NCI-H526 (cell line): Measurements from ENCODE around the gene ATXN7.

Experiments
- DNase-seq, 2 experiments: peaks; one replicate each; lab custom pipeline; 2025; lab: John Stamatoyannopoulos, UW

ATXN7 gene

DNA sequence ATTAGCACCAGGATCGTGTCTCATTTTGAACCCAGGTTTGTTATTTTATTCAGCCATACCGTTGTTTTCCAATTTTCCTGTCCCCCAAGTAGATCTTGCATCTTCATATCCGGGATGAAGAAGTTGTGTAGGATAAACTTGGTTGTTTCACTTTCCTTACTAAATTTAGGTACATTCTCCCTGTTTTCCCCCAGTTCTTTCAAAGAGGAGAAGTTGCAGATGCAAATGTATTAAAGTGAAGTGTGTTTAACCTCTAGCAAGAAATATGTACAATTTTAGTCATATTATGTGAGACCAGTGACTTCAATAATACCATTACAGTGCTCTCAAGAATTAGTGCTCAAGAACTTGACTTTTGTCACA is 1.3 kb downstream of the ATXN7 start:
- DNase-seq, result no peak

DNA sequence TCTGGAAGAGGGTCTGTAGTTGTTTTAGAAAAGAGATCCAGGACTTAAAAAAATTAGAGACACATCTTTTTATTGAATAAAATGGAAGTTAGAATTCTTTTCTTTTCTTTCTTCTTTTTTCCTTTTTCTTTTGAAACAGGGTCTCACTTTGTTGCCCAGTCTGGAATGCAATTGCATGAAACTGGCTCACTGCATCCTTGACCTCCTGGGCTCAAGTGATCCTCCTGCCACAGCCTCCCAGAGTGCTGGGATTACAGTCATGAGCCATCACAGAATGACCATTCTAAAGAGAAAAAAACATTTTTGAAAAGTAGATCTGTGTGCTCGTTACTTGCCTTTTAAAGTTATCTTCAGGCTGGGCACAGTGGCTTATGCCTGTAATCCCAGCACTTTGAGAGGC is 3.6 kb downstream of the ATXN7 start:
- DNase-seq, result no peak

DNA sequence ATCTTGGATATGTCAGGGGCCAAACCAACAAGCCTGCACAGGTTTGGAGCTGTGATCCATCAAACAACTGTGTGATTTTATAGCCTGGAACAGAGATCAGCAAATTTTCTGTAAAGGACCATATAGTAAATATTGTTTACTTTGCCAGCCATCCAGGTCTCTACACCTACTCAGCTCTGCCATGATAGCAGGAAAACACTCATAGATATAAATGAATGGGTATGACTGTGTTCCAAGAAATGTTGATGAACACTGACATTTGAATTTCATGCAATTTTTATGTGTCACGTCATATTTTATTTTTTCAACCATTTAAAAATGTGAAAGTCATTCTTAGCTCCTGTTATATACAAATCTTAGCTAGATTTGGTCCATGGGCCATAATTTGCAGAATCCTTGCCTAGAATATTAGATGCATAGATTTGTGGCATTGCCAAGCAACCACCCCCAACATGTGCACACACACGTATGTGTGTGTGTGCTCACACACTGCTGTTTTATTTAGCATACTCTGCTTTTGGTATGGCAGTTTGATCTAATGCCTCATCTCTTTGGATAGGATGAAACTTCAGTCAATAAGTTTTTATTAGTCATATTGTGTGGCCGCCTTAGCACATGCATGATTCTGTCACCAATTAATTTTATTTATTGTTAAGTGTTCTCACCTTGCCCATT is 6.4 kb downstream of the ATXN7 start:
- no peak for DNase-seq

DNA sequence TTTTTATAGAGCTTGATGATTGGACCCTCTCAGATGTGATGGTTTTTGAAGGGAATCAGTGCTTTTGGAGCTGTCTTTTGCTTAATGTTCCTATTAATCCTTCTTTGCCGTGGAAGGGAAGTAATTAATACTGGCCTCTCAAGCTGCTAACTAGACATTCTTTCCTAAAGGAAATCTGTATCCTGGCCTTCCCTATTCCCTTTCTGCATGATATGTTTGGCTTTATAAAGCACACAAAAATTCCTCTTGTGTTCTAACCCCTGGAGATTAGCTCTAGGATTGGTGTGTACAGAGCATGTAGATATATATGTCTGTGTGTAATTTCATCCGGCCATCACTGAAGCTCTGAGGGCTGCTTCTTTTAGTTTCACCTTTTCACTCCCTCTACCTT is 6.9 kb downstream of the ATXN7 start:
- DNase-seq, result no peak

DNA sequence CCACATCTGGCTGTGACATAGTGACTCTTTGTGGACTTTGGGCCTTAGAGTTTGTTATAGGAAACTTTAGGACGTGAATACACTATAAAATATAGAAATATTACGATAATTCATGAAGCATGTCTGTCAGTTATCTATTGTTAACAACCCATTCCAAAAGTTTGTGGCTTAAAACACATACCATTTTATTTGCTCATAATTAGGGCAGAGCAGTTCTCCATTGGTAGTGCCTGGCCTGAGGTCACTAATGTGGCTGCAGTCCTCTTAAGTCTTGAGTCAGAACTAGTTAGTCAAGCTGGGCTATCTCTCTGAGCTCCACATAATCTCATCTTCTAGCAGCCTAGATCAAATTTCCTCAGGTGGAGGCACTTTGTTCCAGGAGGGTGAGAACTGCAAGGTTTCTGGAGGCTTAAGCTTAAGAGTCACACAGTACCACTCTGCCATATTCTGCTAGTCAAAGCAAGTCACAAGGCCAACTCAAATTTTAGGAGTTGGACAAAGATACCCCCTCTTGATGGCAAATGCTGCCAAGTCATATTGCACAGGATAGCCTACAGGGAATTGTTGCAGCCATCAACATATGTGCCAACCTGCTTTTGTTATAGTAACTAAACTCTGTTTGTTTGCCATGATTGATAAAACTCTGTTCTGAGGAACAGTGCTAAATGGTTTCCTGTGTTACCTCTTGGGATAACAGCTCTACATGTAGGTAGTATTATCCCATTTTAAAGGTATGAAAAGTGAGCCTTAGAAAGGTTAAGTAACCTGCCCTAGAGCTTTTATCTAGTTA is 8.7 kb downstream of the ATXN7 start:
- DNase-seq, result no peak

DNA sequence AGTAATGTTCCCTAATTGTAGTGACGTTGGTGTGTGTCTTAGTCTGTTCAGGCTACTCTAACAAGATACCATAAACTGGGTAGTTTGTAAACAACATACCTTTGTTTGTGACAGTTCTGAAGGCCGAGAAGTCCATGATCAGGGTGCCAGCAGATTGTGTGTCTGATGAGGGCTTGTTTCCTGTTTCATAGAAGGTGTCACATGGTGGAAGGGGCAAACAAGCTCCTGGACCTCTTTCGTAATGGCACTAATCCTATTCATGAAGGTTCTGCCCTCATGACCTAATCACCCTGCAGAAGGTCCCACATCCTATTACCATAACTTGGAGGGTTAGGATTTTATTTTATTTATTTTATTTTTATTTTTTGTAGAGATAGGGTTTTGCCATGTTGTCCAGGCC is 11.1 kb downstream of the ATXN7 start:
- no peak for DNase-seq

DNA sequence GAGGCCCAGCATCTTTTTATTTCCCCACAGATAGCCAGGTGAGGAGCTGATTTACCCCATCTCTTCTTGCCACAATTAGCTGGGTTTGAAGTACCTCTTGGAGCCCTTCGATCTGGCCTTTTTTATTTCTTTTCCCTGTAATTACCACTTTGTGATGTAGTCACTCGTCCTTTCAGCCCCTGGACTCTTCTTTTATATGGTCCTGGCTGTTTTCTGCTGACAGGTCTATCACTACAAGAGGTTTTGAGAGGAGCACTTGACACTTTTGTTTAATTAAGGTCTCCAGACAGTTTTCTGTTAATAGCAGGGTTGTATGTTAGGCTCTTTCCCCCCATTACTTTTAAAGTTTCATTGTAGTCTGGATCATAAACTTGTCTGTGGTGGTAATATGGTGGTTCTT is 11.8 kb downstream of the ATXN7 start:
- no peak for DNase-seq

DNA sequence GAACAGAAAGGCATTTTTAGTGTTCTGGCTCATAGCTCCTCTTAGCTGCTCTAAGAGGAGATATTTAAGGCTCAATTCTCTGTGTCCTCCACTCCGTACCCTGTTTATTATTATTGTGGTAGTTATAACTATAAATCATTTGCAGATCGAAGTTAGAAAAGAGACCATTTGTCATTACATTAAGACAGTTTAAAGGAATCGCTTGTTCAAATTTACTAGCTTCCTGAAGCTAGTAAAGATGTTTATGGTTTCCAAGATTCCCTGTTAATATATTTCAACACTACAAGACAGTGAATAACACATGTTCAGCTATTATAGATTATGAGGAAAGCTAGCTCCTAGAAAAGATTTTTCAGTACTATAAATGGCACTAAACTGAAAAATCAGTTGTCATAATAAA is 12.6 kb downstream of the ATXN7 start:
- no peak for DNase-seq

DNA sequence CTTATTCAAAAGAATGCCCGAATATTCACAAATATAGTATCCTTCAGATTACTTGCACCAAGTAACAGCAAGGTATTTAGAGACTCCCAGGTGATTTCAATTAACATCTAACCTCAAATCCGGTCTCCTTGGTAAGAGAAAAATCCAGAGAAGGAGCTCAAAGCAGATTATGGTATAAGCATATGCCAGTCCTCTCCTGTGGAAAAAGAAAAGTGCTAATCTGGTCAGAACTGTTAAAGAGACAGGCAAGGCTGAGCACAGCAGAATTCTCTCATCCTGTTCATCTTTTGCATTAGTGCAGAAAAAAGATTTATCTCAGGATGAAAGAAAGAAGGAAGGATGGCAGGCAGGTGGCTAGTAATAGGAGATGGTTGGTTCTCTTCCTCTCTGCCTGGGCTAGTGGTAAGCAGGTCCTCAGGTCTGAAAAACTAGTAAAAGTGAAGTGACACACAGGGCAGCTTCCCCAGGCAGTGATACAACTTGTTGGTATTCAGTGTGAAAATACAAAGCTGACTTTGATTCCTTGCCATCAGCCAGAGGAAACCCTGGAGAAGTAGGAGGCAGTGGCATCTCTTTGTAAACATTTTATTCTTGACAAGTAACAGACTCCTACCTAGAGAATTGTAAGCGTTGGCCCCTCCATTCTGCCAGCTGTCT is 14.2 kb downstream of the ATXN7 start:
- DNase-seq, result no peak

DNA sequence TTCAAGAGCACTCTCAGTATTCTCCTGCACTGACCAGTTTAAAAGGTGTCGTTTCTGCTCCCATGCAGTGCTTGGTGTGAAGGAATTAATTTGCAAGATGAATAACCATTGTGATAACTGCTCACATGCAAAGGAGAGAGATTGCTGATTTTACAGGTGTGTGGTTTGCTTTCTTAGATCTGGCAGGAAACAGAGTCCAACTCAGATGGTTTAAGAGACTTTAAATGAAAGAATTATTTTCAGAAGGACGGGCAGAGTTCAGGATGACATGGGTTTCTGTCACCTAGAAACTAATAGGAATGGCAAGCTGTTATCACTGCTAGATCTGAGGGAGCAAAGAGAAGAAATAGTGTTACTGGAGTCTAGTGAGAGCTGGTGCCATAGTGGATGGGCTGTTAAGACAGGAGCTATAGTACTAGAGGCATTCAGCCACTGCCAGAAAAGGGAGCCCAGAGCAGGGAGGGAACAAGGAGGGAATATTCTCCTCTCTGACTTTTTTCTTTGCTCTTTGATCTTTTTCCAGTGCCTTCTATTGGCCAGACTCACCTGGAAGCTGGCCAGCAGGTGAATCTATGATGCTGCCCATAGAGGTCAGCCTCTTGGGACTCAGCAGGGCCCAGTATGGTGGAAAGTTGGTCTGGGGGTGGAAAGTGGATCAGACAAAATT is 14.9 kb downstream of the ATXN7 start:
- DNase-seq, result no peak

DNA sequence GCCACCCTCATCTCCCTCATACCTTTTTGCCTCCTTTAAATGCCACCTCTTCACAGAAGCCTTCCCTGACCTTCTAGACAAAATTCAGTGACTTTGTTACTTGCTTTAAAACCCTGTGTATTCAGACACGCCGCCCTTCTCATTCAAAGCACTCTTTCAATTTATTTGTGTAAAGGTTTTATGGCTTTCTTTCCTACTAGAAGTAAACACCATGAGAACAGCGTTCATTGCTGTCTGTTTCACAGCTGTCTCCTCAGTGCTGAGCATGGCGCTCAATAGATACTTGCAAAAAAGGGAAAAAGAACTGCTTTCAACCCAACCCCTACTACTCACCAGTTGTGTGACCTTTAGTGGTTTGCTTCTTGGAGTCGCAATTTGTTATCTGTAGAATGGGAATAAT is 17.0 kb downstream of the ATXN7 start:
- DNase-seq, result no peak

DNA sequence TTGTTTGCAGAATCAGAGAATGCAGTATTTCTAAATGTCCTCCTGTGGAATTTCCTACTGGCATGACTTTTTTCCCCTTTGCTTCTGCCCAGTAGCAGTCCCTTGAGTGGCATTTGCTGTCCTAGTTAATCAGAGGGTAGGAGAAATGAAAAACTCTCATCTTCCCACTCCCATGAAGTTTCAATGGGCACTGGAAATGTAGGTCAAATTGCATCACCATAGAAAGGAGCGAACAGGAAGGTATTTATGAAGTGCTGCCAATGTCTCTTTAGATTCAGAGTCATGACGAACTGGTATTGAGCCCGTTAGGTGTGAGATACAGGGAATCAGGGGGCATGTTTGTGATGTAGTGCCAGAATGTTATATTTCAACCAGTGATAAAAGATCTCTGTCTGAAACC is 23.2 kb downstream of the ATXN7 start:
- DNase-seq, result no peak

DNA sequence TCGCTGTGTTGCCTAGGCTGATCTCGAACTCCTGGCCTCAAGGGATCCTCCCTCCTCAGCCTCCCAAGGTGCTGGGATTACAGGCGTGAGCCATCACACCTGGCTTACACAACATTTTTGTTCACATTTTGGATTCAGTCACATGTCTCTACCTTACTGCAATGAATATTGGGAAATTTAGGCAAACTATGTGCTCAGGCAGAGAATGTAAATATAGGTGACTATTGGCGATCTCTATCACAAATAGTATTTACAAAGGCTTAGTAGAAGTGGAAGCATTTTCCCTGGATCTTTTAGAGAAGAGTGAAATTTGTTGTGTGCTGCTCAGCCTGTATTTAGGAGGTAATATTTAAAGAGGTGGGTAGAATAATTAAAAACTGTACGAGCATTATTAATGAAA is 27.9 kb downstream of the ATXN7 start:
- no peak for DNase-seq

DNA sequence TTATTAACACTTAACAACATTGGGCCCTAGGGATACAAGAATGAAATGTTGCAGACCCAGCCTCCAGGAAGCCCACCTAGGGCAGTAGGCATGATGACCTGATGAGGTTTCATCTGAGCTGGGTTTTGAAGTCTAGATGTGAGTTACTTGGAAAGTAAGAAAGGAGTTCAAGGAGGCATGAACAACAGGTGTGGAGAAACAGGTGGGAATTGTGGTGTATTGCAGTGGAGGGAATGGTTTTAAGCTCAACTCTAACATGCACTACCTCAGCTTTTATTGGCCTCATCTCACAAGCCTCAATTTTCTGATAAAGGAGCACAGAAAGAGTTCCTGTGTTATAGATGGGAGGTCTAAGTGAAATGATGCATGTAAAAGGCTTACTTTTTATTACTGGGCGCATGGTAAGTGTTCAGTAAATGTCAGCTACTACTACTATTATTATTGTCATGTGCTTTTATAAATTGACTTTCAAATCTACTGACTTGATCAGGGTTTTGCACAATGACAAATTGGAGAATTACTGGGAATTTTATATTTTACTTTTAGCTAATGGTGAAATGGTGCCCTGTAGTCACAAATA is 29.2 kb downstream of the ATXN7 start:
- DNase-seq, result no peak

DNA sequence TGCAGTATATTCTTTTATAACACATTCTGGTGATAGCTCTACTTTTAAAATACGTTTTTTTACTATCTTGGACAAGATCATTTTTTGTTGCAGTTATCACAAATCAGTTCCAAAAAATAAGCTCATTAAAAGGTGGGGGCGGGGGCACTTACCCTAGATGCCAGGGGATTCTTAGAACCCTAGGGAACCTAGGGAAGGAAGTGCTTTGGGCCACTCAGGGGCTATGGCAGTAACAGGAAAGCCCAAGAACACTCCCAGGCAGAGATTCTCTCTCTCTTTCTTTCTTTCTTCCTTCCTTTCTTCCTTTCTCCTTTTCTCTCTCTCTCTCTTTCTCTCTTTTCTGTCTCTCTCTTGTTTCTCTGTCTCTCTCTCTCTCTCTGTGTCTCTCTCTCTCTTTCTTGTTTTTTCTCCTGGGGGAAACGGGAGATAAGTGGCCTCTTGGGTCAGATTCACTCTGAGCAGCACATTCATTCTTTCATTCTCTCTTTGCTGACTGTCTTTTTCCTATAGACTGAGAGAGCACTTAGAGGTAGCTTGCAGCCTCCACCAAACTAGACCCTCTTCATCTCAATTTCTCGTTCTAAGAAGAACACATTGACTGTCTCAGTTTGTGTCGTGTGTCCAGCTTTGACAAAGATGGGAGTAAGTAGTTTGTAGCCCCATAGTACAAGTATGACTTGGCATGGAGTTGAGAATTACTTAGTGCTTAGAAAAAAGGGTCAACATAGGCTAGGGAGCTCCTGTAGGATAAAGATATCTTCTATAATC is 31.9 kb downstream of the ATXN7 start:
- no peak for DNase-seq

DNA sequence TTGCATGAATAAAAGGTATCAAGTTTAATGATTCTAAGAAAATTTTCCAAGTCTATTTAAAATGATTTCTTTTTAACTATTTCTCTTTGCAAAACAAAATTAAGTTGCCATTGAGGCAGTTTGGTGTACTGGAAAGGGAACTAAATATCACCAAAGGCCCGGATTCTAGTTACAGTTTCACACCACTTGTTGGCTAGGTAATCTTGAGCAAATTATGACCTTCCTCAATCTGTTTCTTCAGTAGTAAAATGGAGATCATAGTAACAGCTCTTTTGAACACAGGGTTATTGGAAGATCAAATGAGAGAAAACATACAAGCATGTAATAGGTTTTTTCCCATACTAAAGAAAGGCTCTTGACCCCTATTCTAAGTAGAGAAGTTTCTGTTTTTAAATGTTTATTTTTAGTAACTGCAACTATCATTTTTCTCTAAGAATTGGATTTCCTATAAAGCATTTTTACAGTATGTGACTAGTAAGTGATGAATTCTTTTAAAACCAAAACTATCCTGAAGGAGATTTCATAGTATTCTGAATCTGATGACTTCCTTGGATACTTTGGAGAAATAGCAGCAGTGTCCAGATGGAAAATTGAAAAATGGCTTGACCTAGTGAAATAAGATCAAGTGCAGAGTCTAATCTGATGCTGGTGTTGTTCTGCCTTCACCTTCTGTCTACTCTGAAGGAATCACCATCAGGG is 32.8 kb downstream of the ATXN7 start:
- DNase-seq, result no peak

DNA sequence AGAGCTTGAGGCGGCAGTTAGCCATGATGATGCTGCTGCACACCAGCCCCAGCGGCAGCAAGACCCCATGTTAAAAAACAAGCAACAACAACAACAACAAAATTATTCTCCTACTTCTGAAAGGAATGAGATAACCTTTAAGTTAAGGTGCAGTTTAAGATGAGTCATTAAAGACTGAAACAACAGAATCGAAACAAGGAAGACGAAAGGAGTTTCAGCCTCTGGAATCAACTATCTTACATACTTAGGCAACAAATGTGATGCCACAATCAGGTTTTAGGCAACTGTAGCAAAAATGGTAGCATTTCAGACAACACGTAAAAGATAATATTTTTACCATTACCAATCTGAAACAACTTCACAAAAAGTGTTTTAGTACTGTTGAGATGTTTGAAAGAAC is 36.3 kb downstream of the ATXN7 start:
- DNase-seq, result no peak

DNA sequence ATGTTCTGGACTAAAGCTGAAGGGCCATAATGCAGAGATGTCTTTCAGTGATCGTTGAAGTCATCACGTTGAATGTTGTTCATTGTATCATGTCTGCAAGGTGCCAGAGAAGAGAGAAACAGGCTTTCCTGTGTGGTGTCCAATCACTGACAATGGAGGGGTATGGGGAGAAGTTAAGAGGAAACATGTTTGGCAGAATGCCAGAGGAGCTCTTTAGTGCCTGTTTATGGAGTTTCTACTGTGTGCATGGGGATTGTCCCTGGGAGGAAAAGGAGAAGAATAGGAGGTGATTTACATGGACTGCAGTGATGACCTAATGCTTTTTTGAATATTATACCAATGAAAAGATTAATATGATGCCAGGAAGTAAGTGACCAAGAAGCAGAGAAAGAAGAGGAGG is 36.8 kb downstream of the ATXN7 start:
- no peak for DNase-seq

DNA sequence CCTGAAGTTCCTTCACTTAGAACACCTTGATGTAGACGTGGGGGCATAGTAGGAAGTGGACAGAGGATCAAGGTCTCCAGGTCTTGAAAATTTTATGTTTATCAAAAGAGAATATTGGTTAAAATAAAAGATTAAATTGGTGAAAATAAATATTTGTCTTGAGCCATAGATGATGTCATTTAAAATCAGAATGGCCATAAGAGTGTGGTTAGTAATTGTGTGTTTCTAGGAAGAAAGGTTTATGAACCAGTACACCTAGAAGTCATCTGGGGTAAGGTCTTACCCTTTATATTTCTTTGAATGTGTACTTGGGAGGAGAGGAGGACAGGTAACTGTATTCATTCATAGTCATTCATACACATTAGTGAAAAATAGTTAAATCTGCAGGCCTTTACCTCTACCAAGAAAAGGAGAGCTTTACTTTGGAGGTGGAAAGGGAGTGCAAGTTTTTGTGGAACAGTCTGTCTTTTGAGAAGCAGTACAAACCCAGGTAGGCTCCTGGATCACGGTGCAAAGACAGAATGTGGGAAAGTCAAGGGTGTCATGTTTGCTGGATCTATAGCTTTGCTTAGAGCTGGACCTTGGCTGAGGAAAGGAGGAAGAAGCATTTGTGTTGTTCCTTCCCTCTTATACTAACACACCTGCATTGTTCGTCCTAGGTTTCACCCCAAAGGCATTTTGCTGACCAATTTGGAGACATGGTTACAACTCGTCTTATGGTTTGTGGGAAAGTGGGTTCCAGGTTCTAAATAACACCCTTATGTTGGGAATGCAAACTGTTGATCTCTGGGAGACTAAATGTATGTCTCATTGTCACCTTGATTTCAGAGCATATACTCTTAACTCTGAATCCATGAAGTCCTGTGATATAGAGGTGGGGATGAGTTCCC is 42.3 kb downstream of the ATXN7 start:
- no peak for DNase-seq
